HEK293T (cell line): ENCODE measurements around the gene TMEM186.

Source experiments
- CTCF ChIA-PET: fragments of 350-600 bp; formaldehyde crosslinking; extraction: SDS; loops from one replicate; lab custom pipeline; 2021; ENCODE audit warnings: antibody characterized with exemption, inconsistent platforms; lab: Yijun Ruan, JAX
- POLR2A ChIA-PET: fragments of 350-600 bp; formaldehyde crosslinking; extraction: SDS; loops from one replicate; lab custom pipeline; 2020; ENCODE audit warnings: antibody characterized with exemption, inconsistent platforms; lab: Yijun Ruan, JAX
- DNase-seq: peaks from one replicate; pipeline ENCODE4 v3.0.0; 2012; ENCODE audit warnings: mixed read lengths; ENCODE audit errors: extremely low spot score
- ARNT ChIP-seq: fragments of 450-650 bp; IDR thresholded peaks from 2 replicates; pipeline ENCODE4 v1.6.1; 2017; ENCODE audit warnings: mild to moderate bottlenecking
- BHLHE40 ChIP-seq: fragments of 450-650 bp; IDR thresholded peaks from 2 replicates; pipeline ENCODE4 v1.6.1; 2016; ENCODE audit warnings: mild to moderate bottlenecking, moderate library complexity, borderline replicate concordance
- CTBP1 ChIP-seq: fragments of 450-650 bp; IDR thresholded peaks from 2 replicates; pipeline ENCODE4 v1.6.1; 2016; ENCODE audit warnings: borderline replicate concordance
- ELF4 ChIP-seq: fragments of 450-650 bp; IDR thresholded peaks from 2 replicates; pipeline ENCODE4 v1.6.1; 2017; ENCODE audit warnings: antibody characterized with exemption
- FOXA1 ChIP-seq: fragments of 450-650 bp; IDR thresholded peaks from 2 replicates; pipeline ENCODE4 v1.6.1; 2016; ENCODE audit warnings: mild to moderate bottlenecking
- FOXK2 ChIP-seq: fragments of 450-650 bp; IDR thresholded peaks from 2 replicates; pipeline ENCODE4 v1.6.1; 2016; ENCODE audit warnings: mild to moderate bottlenecking
- FOXM1 ChIP-seq: fragments of 450-650 bp; IDR thresholded peaks from 2 replicates; pipeline ENCODE4 v1.6.1; 2017; ENCODE audit warnings: mild to moderate bottlenecking, borderline replicate concordance
- HDGF ChIP-seq: fragments of 450-650 bp; IDR thresholded peaks from 2 replicates; pipeline ENCODE4 v1.6.1; 2017; ENCODE audit warnings: antibody characterized with exemption, borderline replicate concordance
- L3MBTL2 ChIP-seq: fragments of 450-650 bp; conservative IDR thresholded peaks from 2 replicates; pipeline ENCODE4 v1.6.1; 2016; ENCODE audit warnings: mild to moderate bottlenecking
- LEF1 ChIP-seq: fragments of 450-650 bp; IDR thresholded peaks from 2 replicates; pipeline ENCODE4 v1.6.1; 2017; ENCODE audit warnings: mild to moderate bottlenecking, borderline replicate concordance
- NFRKB ChIP-seq: fragments of 450-650 bp; IDR thresholded peaks from 2 replicates; pipeline ENCODE4 v1.6.1; 2016; ENCODE audit warnings: mild to moderate bottlenecking, moderate library complexity
- PKNOX1 ChIP-seq: fragments of 450-650 bp; IDR thresholded peaks from 2 replicates; pipeline ENCODE4 v1.6.1; 2016
- SP1 ChIP-seq: fragments of 450-650 bp; IDR thresholded peaks from 2 replicates; pipeline ENCODE4 v1.6.1; 2017
- SUZ12 ChIP-seq: fragments of 450-650 bp; IDR thresholded peaks from 2 replicates; pipeline ENCODE4 v1.6.1; 2016; ENCODE audit warnings: mild to moderate bottlenecking
- TARDBP ChIP-seq: fragments of 450-650 bp; IDR thresholded peaks from 2 replicates; pipeline ENCODE4 v1.6.1; 2016
- ZNF384 ChIP-seq: fragments of 450-650 bp; IDR thresholded peaks from 2 replicates; pipeline ENCODE4 v1.6.1; 2016

Gene TMEM186

DNA sequence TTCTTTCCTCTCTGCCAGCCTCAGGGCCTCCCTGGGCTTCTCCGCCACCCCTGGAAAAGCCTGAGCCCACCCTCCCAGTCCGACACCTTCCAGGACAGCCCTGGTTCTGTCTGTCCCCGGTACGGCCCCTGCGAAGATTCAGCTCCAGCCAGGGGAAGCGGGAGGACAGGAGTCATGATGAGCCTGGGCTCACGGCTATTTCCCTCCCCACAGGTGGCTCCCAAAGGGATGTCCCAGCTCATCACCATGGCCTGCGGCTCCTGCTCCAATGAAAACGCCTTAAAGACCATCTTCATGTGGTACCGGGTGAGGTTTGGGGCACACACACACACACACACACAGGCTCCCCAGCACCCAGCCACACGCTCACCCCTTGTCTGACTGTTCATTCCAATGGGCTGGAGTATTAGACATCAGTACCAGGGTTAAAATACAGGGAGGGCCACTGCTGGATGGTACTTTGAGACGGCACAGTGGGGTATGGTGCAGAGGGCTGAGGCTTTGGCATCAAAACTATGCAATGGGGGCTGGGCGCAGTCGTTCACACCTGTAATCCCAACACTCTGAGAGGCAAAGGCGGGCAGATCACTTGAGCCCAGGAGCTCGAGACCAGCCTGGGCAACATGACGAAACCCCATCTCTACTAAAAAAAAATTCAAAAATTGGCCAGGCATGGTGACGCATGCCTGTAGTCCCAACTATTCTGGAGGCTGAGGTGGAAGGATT is 32.8 kb downstream of the TMEM186 start:
- DNase-seq = no peak
- ChIA-PET POLR2A (interaction anchor here (0.7 kb wide), 1 partner anchor 11 kb away, joined by 3 read pairs; no protein-coding TSS in a partner anchor), CTCF (no interaction called here)
- TF ChIP-seq TARDBP (no peak), HDGF (no peak), CTBP1 (no peak), SP1 (no peak), FOXM1 (no peak), L3MBTL2 (no peak), PKNOX1 (no peak), FOXA1 (no peak), ZNF384 (no peak), ELF4 (no peak), LEF1 (no peak), ARNT (no peak), SUZ12 (no peak), FOXK2 (no peak), BHLHE40 (no peak), NFRKB (no peak)

DNA sequence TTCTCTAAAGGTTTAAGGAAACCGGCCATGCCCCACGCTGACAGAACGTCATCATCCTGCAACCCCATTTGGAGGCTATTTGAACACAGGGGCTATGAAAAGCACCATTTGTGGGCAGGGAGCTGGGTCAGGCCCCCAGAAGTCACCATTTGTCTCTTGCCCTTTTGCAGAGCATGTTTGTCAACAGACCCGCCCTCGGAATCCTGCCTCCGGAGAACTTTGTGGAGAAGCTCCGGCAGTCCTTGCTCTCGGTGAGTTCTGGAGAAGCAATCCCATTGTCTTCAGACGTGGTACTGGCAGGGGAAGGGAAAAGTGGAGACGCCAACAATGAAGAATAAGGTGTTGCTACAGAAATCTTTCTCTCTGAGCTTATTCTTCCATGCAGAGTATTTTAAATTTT is 33.5 kb downstream of the TMEM186 start:
- TF ChIP-seq FOXM1 (no peak), HDGF (no peak), NFRKB (no peak), ZNF384 (no peak), PKNOX1 (no peak), L3MBTL2 (no peak), CTBP1 (no peak), ARNT (no peak), FOXA1 (no peak), SP1 (no peak), SUZ12 (no peak), FOXK2 (no peak), ELF4 (no peak), TARDBP (no peak)
- ChIA-PET POLR2A (interaction anchor here (0.7 kb wide), 1 partner anchor 10 kb away, joined by 3 read pairs; no protein-coding TSS in a partner anchor), CTCF (no interaction called here)

GRCh38 chr16:8763083-8763482 is 34.4 kb downstream of the TMEM186 start:
- TF ChIP-seq LEF1 = no peak
- no peak for TF ChIP-seq PKNOX1
- no peak for TF ChIP-seq FOXK2
- no peak for TF ChIP-seq BHLHE40
- TF ChIP-seq ZNF384 = no peak
- no peak for TF ChIP-seq FOXM1
- TF ChIP-seq TARDBP = no peak
- no peak for TF ChIP-seq CTBP1
- no peak for TF ChIP-seq NFRKB
- no peak for TF ChIP-seq FOXA1
- no peak for TF ChIP-seq ARNT
- TF ChIP-seq SUZ12 = no peak
- CTCF ChIA-PET = no interaction called here

More for the DNA sequence above, 33.5 kb downstream of the TMEM186 start:
- DNase-seq = no peak

DNA sequence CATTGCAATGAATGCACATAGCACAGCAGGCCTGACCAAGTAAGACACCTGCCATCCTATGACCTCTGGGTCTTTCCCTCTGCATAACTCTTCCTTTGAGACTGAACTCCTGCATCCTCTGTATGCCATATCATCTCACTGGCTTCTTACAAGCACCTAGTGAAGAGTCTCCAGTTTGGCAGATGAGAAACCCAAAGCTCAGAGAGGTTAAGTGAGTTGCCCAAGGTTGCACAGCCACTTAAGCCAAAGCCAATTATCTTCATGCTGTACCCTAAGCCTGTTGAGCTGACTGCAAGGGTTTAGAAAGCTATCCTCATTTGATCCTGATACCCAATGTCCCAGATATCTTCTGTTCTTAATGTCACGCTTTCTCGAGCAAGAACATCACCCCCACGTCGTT is 35.2 kb downstream of the TMEM186 start:
- POLR2A ChIA-PET = no interaction called here
- CTCF ChIA-PET = no interaction called here
- TF ChIP-seq BHLHE40 (no peak), SUZ12 (no peak), FOXK2 (no peak), TARDBP (no peak), PKNOX1 (no peak)
- no peak for DNase-seq

More at GRCh38 chr16:8763083-8763482, 34.4 kb downstream of the TMEM186 start:
- no peak for DNase-seq
- POLR2A ChIA-PET = no interaction called here

GRCh38 chr16:8761078-8761477 is 36.4 kb downstream of the TMEM186 start:
- no peak for DNase-seq
- no peak for TF ChIP-seq FOXM1
- no peak for TF ChIP-seq TARDBP
- TF ChIP-seq NFRKB = no peak
- TF ChIP-seq PKNOX1 = no peak
- no peak for TF ChIP-seq HDGF
- TF ChIP-seq SUZ12 = no peak
- no peak for TF ChIP-seq ZNF384
- TF ChIP-seq ELF4 = no peak
- TF ChIP-seq FOXK2 = no peak
- no peak for TF ChIP-seq BHLHE40
- no peak for TF ChIP-seq L3MBTL2
- no peak for TF ChIP-seq ARNT
- no peak for TF ChIP-seq FOXA1
- no peak for TF ChIP-seq CTBP1
- TF ChIP-seq SP1 = no peak
- TF ChIP-seq LEF1 = no peak
- POLR2A ChIA-PET = no interaction called here
- CTCF ChIA-PET = no interaction called here
